NCI-H1105 (cell line): ENCODE data around the gene TARP.

Experiments
- DNase-seq: peaks from one replicate; lab custom pipeline; 2025; lab: John Stamatoyannopoulos, UW

The TARP gene

GRCh38 chr7:38273286-38273995, at the start of gene TARP:
TSS of gene TARP (minus strand) at chr7:38273636.
- no peak for DNase-seq

GRCh38 chr7:38323156-38323555, 49.7 kb upstream of the TARP start:
- DNase-seq = no peak

DNA sequence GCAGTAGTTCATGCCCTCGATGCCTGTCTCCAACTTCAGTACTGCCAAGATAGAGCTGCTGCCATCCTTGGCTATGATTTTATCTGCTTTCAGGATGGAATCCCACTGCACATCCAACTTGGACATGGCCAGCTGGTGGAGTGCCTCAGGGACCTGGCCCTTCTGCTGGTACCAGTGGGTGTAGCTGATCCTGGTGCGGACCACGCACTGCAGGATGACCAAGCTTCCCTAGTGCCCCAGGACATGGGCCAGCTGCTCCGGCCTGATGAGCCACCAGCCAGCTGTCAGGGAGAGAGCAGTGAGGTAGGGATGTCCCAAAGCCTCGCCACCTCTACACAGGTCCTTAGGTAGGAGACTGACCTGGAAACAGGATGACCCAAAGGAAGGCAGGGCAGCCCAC, 49.0 kb upstream of the TARP start:
- no peak for DNase-seq

DNA sequence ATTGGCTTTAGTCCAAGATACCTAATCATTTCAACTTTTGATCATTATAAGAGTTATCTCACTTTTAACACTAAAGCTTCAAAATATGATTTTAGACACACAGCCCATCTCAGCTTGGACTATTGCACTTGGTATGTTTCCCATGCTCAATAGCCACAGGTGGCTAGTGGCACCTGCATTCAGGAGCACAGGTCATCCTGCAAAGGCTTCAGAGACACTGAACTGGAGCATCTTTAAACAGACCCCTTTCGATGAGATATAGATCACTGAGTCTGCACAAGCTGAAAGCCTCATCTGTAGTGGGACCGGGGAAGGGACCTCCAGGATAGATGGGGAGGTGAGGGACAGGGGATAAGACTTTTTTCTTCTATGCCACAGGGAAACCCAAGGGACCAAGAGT, 48.5 kb upstream of the TARP start:
- no peak for DNase-seq

GRCh38 chr7:38321515-38321944, 48.1 kb upstream of the TARP start:
- no peak for DNase-seq

- no peak for DNase-seq
These were observed 47.6 kb upstream of the TARP start for GRCh38 chr7:38321050-38321449.

- no peak for DNase-seq
These were observed 46.4 kb upstream of the TARP start for GRCh38 chr7:38319873-38320272.

DNA sequence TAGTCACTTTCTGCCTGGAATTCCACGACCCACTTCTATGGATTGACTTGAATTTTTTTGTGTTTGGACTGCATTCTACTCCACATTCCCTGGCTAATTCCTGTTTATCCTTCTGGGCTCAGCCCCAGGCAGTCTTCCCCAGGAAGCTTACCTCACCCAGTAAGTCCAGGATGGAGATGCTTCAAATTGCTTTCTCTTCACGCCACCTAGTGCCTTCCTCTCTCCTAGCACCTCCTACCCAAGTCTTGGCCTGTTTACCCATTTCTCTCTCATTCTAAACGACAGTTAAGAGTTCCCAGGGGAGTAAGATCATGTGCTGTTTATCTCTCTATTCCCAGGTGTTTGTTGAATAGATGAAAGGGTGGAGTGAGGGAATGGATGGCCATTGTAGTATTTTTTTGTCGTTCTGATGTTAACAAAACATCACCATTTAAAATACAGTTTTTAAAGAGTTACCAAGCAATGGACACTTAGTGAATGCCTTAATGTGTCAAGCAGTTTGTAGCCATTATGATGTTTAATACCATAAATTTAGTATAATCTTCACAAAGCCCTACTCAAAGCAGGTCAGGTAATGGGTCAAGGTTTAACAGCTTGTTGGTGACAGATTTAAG, 45.5 kb upstream of the TARP start:
- DNase-seq = peak; percentile 61

DNA sequence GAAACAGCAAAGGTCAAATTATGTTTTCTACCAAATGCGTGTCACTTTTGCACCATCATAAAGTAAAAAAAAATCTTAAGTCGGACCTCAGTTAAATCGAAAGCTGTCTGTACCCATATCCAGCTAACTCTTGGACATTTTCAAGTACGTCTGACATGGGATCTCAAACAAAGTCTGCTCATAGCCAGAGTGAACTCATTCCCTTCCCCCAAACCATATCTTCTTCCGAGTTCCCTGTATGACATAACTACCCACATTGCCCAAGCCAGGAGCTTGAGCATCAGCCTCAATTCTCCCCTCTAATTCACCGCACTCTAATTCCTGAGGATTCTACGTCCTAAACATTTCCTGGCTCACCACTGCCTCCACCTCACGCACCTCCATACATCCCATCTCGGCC, 44.8 kb upstream of the TARP start:
- DNase-seq = no peak

DNA sequence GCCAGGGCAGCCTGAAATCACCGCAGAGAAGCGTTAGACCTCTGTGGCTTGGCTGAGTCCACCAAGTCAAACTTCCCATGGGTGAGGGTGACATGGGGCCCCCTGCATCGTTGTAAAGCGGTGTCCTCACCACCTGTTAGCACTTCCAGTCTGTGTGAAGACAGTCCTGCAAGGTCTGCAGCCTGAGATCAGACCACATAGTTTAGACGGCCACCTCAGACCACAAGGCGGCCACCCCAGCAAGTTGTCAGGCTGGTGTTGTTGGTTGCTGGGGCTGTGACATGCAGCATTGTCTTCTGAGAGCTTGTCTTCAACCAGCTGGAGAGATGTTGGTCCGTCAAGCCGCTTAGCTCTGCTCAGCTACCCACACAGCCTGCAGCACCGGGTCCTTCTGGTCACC, 44.1 kb upstream of the TARP start:
- DNase-seq = no peak

GRCh38 chr7:38316733-38317360, 43.4 kb upstream of the TARP start:
- no peak for DNase-seq

DNA sequence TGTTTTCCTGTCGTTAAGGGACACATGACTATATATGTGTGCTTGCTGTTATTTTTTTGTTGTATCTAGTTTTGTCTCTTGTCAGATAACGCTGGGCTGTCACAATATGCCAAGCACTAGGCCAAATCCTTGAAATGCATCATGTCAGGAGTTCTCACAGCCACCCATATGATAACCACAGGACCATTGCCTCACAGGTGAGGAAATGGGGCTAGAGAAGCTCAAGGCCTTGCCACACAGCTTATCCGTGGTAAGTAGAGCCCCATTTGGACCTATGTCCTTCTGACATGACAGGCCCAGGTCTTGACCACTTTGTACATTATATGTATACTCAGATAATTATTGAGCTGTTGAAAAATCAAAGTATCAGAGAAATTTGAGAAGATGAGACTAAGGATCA, 42.0 kb upstream of the TARP start:
- DNase-seq = no peak

DNA sequence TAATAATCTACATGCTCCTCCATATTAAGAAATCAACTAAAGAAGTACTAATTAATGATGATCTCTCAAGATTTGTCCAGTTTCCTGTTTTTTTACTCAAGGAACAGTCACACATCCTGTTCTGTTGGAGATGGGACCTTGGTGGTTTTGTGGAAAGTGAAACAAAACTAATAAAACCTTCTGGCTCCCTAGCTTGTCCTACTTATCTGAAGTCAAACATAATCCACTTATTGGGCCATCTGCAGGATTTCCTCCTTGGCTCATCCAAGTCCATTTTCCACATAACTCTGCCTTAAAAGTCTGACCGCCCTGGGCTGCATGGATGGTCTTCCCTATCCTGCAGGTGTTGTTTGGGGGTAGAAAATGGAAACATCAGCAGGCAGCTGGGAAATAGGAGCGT, 39.4 kb upstream of the TARP start:
- DNase-seq = no peak

DNA sequence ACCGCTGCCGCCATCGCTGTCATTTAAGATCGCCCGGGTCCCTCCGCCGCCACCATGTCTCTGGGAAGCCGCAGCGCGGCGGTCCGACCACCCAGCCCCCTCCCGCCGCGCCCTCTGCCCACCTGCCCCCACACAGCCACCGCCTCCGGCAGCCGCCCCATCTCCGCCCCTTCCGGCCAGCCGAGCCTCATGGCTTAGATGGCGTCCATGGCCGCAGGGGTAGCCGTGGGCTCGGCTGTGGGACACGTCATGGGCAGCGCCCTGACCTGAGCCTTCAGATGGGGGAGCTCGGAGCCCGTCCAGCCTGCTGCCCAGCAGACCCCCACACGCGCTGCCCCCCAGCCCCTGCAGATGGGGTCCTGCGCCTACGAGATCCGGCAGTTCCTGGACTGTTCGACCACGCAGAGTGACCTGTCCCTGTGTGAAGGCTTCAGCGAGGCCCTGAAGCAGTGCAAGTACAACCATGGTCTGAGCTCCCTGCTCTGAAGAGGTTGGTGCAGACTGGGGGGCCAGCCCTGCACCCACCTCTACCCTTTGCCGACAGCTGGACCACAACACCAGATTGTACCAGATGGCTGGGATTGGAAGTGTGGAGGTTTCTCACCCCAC, 38.0 kb upstream of the TARP start:
- DNase-seq = no peak

- DNase-seq = no peak
These were observed 37.2 kb upstream of the TARP start for GRCh38 chr7:38310591-38311101.

DNA sequence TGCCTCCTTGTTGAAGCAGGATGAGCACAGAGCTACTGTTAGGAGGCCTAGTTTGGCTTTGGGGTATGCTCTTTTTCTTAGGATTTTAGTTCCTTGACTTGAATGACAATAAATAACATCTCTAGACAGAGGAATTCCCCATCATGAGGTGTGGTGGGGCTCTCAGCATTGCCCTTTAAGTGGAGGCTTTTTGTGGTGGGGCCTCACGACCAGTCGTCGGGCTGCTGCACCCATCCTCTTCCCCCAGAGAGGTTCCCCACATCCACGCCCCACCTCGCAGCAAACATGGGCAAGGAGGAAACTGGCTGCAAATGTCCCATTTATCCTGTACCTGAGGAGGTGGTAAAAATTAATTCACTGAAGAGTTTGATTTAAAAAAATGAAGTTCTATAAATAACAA, 36.1 kb upstream of the TARP start:
- no peak for DNase-seq

DNA sequence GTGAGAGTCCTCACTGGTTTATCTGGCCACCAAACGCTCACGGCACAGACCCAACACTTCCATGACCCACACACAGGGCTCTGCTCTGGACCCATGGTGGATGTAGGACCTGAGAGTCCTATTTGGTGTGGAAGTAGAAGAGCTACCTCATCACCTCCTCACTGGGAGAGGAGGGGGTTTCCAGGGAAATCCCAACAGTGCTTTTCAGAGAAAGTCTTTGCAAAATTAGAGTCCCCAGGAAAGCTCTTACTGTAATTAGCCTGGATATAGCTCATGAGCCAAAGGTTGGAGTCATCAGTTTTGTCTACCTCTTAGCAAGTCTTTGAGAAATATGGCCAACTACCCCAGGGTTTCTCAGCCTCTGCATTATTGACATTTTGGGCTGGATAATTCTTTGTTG, 34.7 kb upstream of the TARP start:
- DNase-seq = no peak

DNA sequence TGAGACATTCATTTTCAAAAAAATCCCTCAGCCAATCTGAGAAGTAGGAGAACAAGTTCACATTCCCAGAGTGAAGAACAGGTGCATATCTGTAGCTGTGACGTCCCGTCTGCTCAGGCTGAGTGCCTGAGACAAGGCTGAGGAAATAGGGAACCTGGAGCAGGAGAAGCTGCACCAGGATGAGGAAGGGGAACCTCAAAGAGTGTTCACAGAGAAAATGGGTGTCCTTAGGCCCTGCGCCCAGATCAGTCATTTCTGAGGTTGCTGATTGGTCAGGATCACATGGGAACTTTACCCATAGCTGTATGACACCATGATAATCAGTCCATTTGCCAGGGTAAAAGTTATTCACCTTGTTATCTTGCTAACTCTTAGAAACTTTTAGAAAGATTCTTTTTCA, 34.2 kb upstream of the TARP start:
- no peak for DNase-seq

DNA sequence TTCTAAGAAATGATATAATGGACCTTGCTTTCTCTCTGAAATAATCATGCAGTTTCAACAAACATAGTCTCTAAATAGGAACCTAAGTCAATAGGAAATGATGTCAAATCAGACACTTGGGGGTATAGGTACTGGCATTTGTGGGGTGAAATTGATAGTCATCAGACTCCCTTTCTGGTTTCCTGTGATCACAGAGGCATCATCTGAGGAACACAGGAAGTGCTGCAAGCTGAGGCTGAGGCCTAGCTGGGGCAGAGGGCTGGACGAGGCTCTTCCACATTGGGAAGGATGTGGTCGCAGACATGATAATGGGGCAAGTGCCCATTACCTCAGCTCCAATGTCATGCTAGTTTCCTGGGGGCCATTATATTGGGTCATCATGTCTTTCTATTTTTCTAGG, 33.5 kb upstream of the TARP start:
- no peak for DNase-seq

DNA sequence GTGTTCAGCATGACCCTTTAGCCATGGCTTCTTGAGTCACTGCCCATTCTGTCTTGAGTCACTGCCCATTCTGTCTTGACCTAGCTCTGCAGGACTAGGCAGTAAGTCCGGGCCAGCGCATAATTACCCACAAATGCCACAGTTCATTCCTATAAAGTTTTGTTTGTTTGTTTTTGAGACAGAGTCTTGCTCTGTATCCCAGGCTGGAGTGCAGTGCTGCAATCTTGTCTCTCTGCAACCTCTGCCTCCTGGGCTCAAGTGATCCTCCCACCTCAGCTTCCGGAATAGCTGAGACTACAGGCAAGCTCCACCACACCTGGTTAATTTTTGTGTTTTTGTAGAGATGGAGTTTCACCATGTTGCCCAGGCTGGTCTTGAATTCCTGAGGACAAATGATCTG, 32.7 kb upstream of the TARP start:
- DNase-seq = no peak

- no peak for DNase-seq
These were observed 30.4 kb upstream of the TARP start for GRCh38 chr7:38303866-38304265.

- no peak for DNase-seq
These were observed 26.7 kb upstream of the TARP start for GRCh38 chr7:38300175-38300574.
